ENCODE results near the gene ZFYVE28. TPM values are rescaled to one million over a fixed set of nuclear protein-coding genes. Genes with fewer than 3 reads are reported as not detected.

ZFYVE28 gene
- total and polyA plus RNA-seq, 2 of the 8 experiments (the other 6 are each of a cell fraction or from before 2014, with no cell fraction given) = 1.7 to 4.9 TPM

DNA sequence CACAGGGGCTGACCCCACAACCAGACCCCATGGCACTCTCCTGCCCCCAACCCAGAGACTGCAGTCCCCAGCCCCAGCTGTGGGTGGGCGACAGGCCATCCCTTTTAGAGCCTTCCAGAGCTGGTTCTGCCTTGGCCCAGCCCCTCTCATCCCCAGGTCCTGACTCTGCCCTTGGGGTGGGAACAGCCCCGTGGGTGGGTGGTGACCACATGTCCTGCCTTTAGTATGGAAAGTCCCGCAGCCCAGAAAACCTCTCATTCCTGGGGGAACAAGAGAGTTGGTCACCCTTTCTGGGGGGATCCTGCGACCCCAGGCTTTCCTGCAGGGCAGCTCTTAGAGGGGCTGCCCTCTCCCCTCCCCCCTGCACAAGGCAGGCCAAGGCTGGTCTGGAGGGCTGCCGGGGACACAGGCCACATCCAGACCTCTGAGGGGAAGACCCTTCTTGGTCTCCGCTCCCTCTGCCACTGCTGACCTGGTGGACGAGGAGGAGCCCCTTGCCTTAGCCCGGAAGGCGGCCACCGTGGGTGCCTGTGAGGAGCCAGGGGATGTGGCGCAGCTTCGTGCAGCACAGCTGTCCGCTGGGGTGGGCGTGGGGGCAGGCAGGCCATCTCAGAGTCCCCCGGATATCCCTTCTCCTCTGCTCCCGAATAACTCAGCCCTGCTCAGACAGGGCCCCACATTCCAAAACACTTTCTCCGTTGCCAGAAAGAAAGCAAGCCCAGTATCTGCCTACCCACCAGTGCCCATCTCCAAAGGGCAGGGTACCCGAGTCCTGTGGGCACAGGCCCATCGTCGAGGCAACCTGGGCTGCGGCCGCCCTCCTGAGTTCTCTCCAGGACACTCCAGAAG, 149.9 kb downstream of the ZFYVE28 start:
- Histone ChIP-seq H3K4me2 (ENCODE audit: insufficient read depth in 1 of 2, low read depth in 2 of 2, low read length in 2 of 2) (0 out of 4 replicates have a peak overlapping the region, but pooled peaks of 1 of the 2 experiments have one; percentile 25), H3K23ac (ENCODE audit: insufficient read length) (no peak overlapping the region), H3K4me3 (ENCODE audit: extremely low read depth in 1 of 4, insufficient read depth in 2 of 4, low read depth in 3 of 4, low read length in 4 of 4) (no peak overlapping the region), H2BK12ac (ENCODE audit: low read depth, low read length) (no peak overlapping the region), H3K4me1 (replicated peaks in 1 of 4; ENCODE audit: control insufficient read depth in 3 of 4, insufficient read depth in 4 of 4, low read length in 3 of 4) (peaks cover 0 to 13% (median 10%) of the 10 kb centered on the region in 4 experiments; a peak in 5 of 7 replicates), H3K56ac (replicated peaks; ENCODE audit: insufficient read length, low read depth, low read length) (no peak overlapping the region), H3K27me3 (replicated peaks in 1 of 4; ENCODE audit: control insufficient read depth in 3 of 4, extremely low read depth in 1 of 4, insufficient read depth in 3 of 4, low read length in 3 of 4) (no peaks in the 10 kb centered on the region), H4K5ac (ENCODE audit: insufficient read length, low read depth, low read length) (no peak overlapping the region), H4K91ac (replicated peaks; ENCODE audit: insufficient read length, low read length) (peak overlapping the region; percentile 34), H3K9me3 (ENCODE audit: insufficient read depth in 2 of 2, low read depth in 1 of 2, low read length in 1 of 2) (no peaks in the 10 kb centered on the region), H2AFZ (ENCODE audit: low read length) (no peak overlapping the region), H3K27ac (ENCODE audit: low read depth, low read length) (no peak overlapping the region), H2BK120ac (replicated peaks; ENCODE audit: low read depth, low read length) (no peak overlapping the region), H3K18ac (ENCODE audit: extremely low read depth, low read length) (no peak overlapping the region), H3K14ac (ENCODE audit: insufficient read length) (no peak overlapping the region), H4K20me1 (replicated peaks in 1 of 2; ENCODE audit: control insufficient read depth in 1 of 2, insufficient read depth in 2 of 2, low read length in 2 of 2) (peaks cover 0 to 1% of the 10 kb centered on the region in 2 experiments), H3K9ac (replicated peaks in 1 of 4; ENCODE audit: extremely low read depth in 1 of 4, low read depth in 3 of 4, low read length in 3 of 4) (no peak overlapping the region), H3K79me1 (ENCODE audit: low read depth, low read length) (no peaks in the 10 kb centered on the region), H2AK5ac (ENCODE audit: low read depth, low read length) (no peak overlapping the region), H2BK5ac (ENCODE audit: low read depth, low read length) (0 out of 2 replicates have a peak overlapping the region, but pooled peaks have one; percentile 8), H3K79me2 (ENCODE audit: control insufficient read depth in 1 of 2, insufficient read depth in 2 of 2, low read length in 2 of 2) (no peaks in the 10 kb centered on the region), H3K4ac (replicated peaks; ENCODE audit: insufficient read length, low read depth, low read length) (no peak overlapping the region), H3K36me3 (ENCODE audit: control insufficient read depth in 2 of 4, insufficient read depth in 4 of 4, low read length in 3 of 4) (no peaks in the 10 kb centered on the region), H3K23me2 (ENCODE audit: low read depth, low read length) (no peaks in the 10 kb centered on the region), H4K8ac (ENCODE audit: extremely low read depth, insufficient read depth, low read length) (peak overlapping the region; percentile 38; the same call in 1 of the 2 replicates), H2BK20ac (ENCODE audit: low read length) (peak overlapping the region; percentile 43; the same call in 1 of the 2 replicates), H2BK15ac (ENCODE audit: low read length) (0 out of 2 replicates have a peak overlapping the region, but pooled peaks have one; percentile 31)
- no peak for FAIRE-seq
- POLR2A ChIA-PET (ENCODE audit: partially characterized antibody) = no interaction called here
- CTCF ChIA-PET (ENCODE audit: partially characterized antibody) = interaction anchor here (1.0 kb wide), 1 partner anchor 48 kb away, joined by 3 read pairs; no protein-coding TSS in a partner anchor
- TF ChIP-seq CHD1 (IDR thresholded peaks at IDR 0.05; ENCODE audit: low read depth, low read length) (no peak), NRF1 (IDR thresholded peaks at IDR 0.05; ENCODE audit: low read depth, low read length) (no peak), SP1 (IDR thresholded peaks at IDR 0.05; ENCODE audit: low read depth, low read length) (no peak), RBBP5 (IDR thresholded peaks at IDR 0.05; ENCODE audit: borderline replicate concordance, low read depth, low read length) (no peak), RFX5 (IDR thresholded peaks at IDR 0.05; ENCODE audit: borderline replicate concordance, low read depth, low read length) (no peak), CHD2 (IDR thresholded peaks at IDR 0.05; ENCODE audit: low read length) (no peak), CREB1 (IDR thresholded peaks at IDR 0.05) (no peak), POLR2A (IDR thresholded peaks at IDR 0.05; ENCODE audit: control extremely low read depth in 1 of 2, low read depth in 2 of 2, low read length in 2 of 2) (no peak), SIX5 (IDR thresholded peaks at IDR 0.05; ENCODE audit: low read depth, low read length) (no peak)
- TF ChIP-seq, protein P1, sequence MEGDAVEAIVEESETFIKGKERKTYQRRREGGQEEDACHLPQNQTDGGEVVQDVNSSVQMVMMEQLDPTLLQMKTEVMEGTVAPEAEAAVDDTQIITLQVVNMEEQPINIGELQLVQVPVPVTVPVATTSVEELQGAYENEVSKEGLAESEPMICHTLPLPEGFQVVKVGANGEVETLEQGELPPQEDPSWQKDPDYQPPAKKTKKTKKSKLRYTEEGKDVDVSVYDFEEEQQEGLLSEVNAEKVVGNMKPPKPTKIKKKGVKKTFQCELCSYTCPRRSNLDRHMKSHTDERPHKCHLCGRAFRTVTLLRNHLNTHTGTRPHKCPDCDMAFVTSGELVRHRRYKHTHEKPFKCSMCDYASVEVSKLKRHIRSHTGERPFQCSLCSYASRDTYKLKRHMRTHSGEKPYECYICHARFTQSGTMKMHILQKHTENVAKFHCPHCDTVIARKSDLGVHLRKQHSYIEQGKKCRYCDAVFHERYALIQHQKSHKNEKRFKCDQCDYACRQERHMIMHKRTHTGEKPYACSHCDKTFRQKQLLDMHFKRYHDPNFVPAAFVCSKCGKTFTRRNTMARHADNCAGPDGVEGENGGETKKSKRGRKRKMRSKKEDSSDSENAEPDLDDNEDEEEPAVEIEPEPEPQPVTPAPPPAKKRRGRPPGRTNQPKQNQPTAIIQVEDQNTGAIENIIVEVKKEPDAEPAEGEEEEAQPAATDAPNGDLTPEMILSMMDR (IDR thresholded peaks at IDR 0.05; ENCODE audit: control extremely low read depth in 1 of 3, insufficient read depth in 1 of 3, low read depth in 1 of 3, low read length in 3 of 3) = no peak
- 81% methylated on average over 18 of the region's 22 CpGs; no CpG with 5 or more reads in 1 of the 2 experiments for WGBS, 2 experiments (ENCODE audit: extremely low coverage in 1 of 2, insufficient coverage in 1 of 2, insufficient read length in 1 of 2, insufficient replicate concordance in 2 of 2, low coverage in 1 of 2, low lambda C conversion rate in 2 of 2, missing lambda C conversion rate in 1 of 2)
- no peak for DNase-seq (ENCODE audit: low read depth in 1 of 2, low spot score in 2 of 2)

All from H1 (cell line).